Calu3 (cell line): ENCODE measurements around the gene ABCF2. TPM values are rescaled to one million over a fixed set of nuclear protein-coding genes. Genes with fewer than 3 reads are reported as not detected.

Experiments used
- BruUV-seq: library from RNA; stranded (reverse); fragments of 400-500 nt; replicated peaks from 2 replicates; lab custom pipeline; 2021; lab: Mats Ljungman, UMichigan
- CTCF ChIA-PET: fragments of 300-600 bp; sonication (Branson Sonifier 250); formaldehyde crosslinking; loops from one replicate; lab custom pipeline; 2022; ENCODE audit warnings: antibody characterized with exemption; lab: Charles Lee
- DNase-seq: peaks from one replicate; pipeline ENCODE4 v3.0.0; 2022
- H3K27ac Mint-ChIP-seq: one replicate; pipeline ENCODE4 v1.8.0; 2022; ENCODE audit warnings: mixed read lengths; ENCODE audit not compliant: unreplicated experiment
- H3K27me3 Mint-ChIP-seq: one replicate; pipeline ENCODE4 v1.8.0; 2022; ENCODE audit warnings: mixed read lengths; ENCODE audit not compliant: unreplicated experiment
- H3K36me3 Mint-ChIP-seq: one replicate; pipeline ENCODE4 v1.8.0; 2022; ENCODE audit warnings: mild to moderate bottlenecking, moderate library complexity, mixed read lengths; ENCODE audit not compliant: insufficient read depth, unreplicated experiment
- H3K4me1 Mint-ChIP-seq: one replicate; pipeline ENCODE4 v1.8.0; 2022; ENCODE audit warnings: mild to moderate bottlenecking, low read depth, mixed read lengths; ENCODE audit not compliant: unreplicated experiment
- H3K4me3 Mint-ChIP-seq: one replicate; pipeline ENCODE4 v1.8.0; 2022; ENCODE audit warnings: mild to moderate bottlenecking, low read depth, moderate library complexity, mixed read lengths; ENCODE audit not compliant: unreplicated experiment
- H3K9me3 Mint-ChIP-seq: one replicate; pipeline ENCODE4 v1.8.0; 2022; ENCODE audit warnings: low read depth, mixed read lengths; ENCODE audit not compliant: unreplicated experiment
- CTCF ChIP-seq: fragments of 200-600 bp; IDR thresholded peaks from one replicate; pipeline ENCODE4 v1.8.0; 2022; ENCODE audit warnings: antibody characterized with exemption; ENCODE audit not compliant: unreplicated experiment
- intact Hi-C: fragments of 100-400 bp; cut with micrococcal nuclease; formaldehyde crosslinking; loops from one replicate; pipeline ENCODE4 v1.10.0; 2022; ENCODE audit not compliant: unreplicated experiment
- total RNA-seq: library from RNA; stranded (reverse); gene quantifications from 2 replicates; pipeline ENCODE4 v1.2.3, GENCODE V29; 2022

Gene ABCF2
- total RNA-seq, 1 experiment from 2014 or later, result 49.7 TPM

- TF ChIP-seq CTCF, result no peak
- Mint-ChIP-seq H3K27ac (no peak overlapping the region), H3K36me3 (no peaks in the 10 kb centered on the region), H3K27me3 (no peaks in the 10 kb centered on the region), H3K4me1 (no peaks in the 10 kb centered on the region), H3K4me3 (no peak overlapping the region), H3K9me3 (no peaks in the 10 kb centered on the region)
- DNase-seq, result no peak
- no TSS peak for BruUV-seq
- intact Hi-C loops, result no loop called here
- CTCF ChIA-PET, result no interaction called here
These were observed 25.7 kb downstream of the ABCF2 start for GRCh38 chr7:151201344-151201743.

- no TSS peak for BruUV-seq
- CTCF ChIA-PET, result interaction anchor here (0.7 kb wide), 1 partner anchor 10 kb away, joined by 3 read pairs; no protein-coding TSS in a partner anchor
- H3K27me3 Mint-ChIP-seq, result no peaks in the 10 kb centered on the region
These were observed 27.8 kb downstream of the ABCF2 start for GRCh38 chr7:151198945-151199848.

GRCh38 chr7:151197932-151198331 lies 29.1 kb downstream of the ABCF2 start:
- CTCF ChIA-PET, result no interaction called here
- no peak for TF ChIP-seq CTCF
- BruUV-seq, result no TSS peak
- Mint-ChIP-seq H3K9me3 (no peaks in the 10 kb centered on the region), H3K36me3 (peaks cover 7% of the 10 kb centered on the region), H3K27me3 (no peaks in the 10 kb centered on the region), H3K27ac (no peak overlapping the region), H3K4me1 (no peaks in the 10 kb centered on the region), H3K4me3 (no peak overlapping the region)
- DNase-seq, result no peak
- intact Hi-C loops, result no loop called here

More at GRCh38 chr7:151198945-151199848, 27.8 kb downstream of the ABCF2 start:
- no peak overlapping the region for H3K27ac Mint-ChIP-seq
- intact Hi-C loops, result no loop called here
- DNase-seq, result no peak
- no peaks in the 10 kb centered on the region for H3K4me1 Mint-ChIP-seq
- H3K9me3 Mint-ChIP-seq, result no peaks in the 10 kb centered on the region
- peaks cover 7% of the 10 kb centered on the region for H3K36me3 Mint-ChIP-seq
- no peak overlapping the region for H3K4me3 Mint-ChIP-seq
- TF ChIP-seq CTCF, result no peak

GRCh38 chr7:151195616-151196450 lies 31.2 kb downstream of the ABCF2 start:
- H3K27me3 Mint-ChIP-seq, result peaks cover 8% of the 10 kb centered on the region
- DNase-seq, result no peak
- no peak for TF ChIP-seq CTCF
- intact Hi-C loops, result no loop called here
- H3K4me3 Mint-ChIP-seq, result no peak overlapping the region
- no peak overlapping the region for H3K27ac Mint-ChIP-seq
- CTCF ChIA-PET, result interaction anchor here (0.5 kb wide), 1 partner anchor 33 kb away, joined by 3 read pairs; no protein-coding TSS in a partner anchor
- no peaks in the 10 kb centered on the region for H3K9me3 Mint-ChIP-seq
- H3K36me3 Mint-ChIP-seq, result peaks cover 7% of the 10 kb centered on the region
- H3K4me1 Mint-ChIP-seq, result no peaks in the 10 kb centered on the region
- no TSS peak for BruUV-seq
